Stimulated activated CD4-positive, alpha-beta T cell treated with anti-CD3 and anti-CD28 coated beads, Interleukin-15, amount 100 ng/mL, for 1 hour (primary cell): Measurements from ENCODE around the gene FBXO46.
A peak's percentile ranks its signal among the peaks of the same experiment; 100 is the strongest.
"Not testable (repeated sequence)": the region's sequence is repeated elsewhere in the genome, so short reads cannot be mapped to it uniquely, and the experiment has no call there.

Experiments
- DNase-seq, 2 donors: peaks; one replicate each; pipeline ENCODE4 v3.0.0-alpha.2; 2020; ENCODE audit warnings: low read depth in 1 of 2, low spot score in 1 of 2

The FBXO46 gene

GRCh38 chr19:45729800-45730290, 851 bp downstream of the FBXO46 start:
- DNase-seq = no peak

- not testable (repeated sequence) for DNase-seq
Observed at GRCh38 chr19:45728683-45729082, 2.0 kb downstream of the FBXO46 start.

- DNase-seq = not testable (repeated sequence)
Observed at GRCh38 chr19:45720065-45720464, 10.6 kb downstream of the FBXO46 start.

- no peak for DNase-seq
Observed at GRCh38 chr19:45717983-45718650, 12.6 kb downstream of the FBXO46 start.

GRCh38 chr19:45717131-45717982, 13.3 kb downstream of the FBXO46 start:
- DNase-seq = peak; percentile 92 to 95

- peak in 1 of 2 donors; percentile 14 for DNase-seq
Observed at GRCh38 chr19:45716359-45717130, 14.2 kb downstream of the FBXO46 start.

GRCh38 chr19:45715139-45715538, 15.6 kb downstream of the FBXO46 start:
- DNase-seq = no peak

- DNase-seq = no peak
Observed at GRCh38 chr19:45713141-45713540, 17.6 kb downstream of the FBXO46 start.

- DNase-seq = no peak
Observed at GRCh38 chr19:45712699-45713067, 18.0 kb downstream of the FBXO46 start.

- no peak for DNase-seq
Observed at GRCh38 chr19:45711851-45712698, 18.6 kb downstream of the FBXO46 start.

GRCh38 chr19:45710356-45711130, 20.2 kb downstream of the FBXO46 start:
- DNase-seq = no peak

- no peak for DNase-seq
Observed at GRCh38 chr19:45705710-45706415, 24.8 kb downstream of the FBXO46 start.

- no peak for DNase-seq
Observed at GRCh38 chr19:45705115-45705514, 25.6 kb downstream of the FBXO46 start.

GRCh38 chr19:45701676-45702075, 29.0 kb downstream of the FBXO46 start:
- DNase-seq = no peak

- peak; percentile 57 to 70 for DNase-seq
Observed at GRCh38 chr19:45693106-45693788, 37.4 kb downstream of the FBXO46 start.

- DNase-seq = peak; percentile 89 to 94
Observed at GRCh38 chr19:45692187-45693105, 38.2 kb downstream of the FBXO46 start, which contains the start of gene QPCTL. QPCTL (plus strand) TSS chr19:45692666; CDS start chr19:45692704, 38 bp downstream.

GRCh38 chr19:45691516-45692186, 39.0 kb downstream of the FBXO46 start, which contains the start of gene SNRPD2:
SNRPD2 (minus strand) TSS chr19:45691953; CDS start chr19:45691888, 65 bp downstream.
- peak; percentile 84 to 87 for DNase-seq
